Amniotic epithelial cell (primary cell): ENCODE measurements around the gene PPP1R12B.
"Not testable (repeated sequence)": the region's sequence is repeated elsewhere in the genome, so short reads cannot be mapped to it uniquely, and the experiment has no call there.

Experiments
- DNase-seq: peaks from one replicate; pipeline ENCODE4 v3.0.0-alpha.2; 2010; ENCODE audit warnings: low read depth

Gene PPP1R12B

GRCh38 chr1:202405928-202406327, 57.4 kb downstream of the PPP1R12B start:
- peak; percentile 93 for DNase-seq

DNA sequence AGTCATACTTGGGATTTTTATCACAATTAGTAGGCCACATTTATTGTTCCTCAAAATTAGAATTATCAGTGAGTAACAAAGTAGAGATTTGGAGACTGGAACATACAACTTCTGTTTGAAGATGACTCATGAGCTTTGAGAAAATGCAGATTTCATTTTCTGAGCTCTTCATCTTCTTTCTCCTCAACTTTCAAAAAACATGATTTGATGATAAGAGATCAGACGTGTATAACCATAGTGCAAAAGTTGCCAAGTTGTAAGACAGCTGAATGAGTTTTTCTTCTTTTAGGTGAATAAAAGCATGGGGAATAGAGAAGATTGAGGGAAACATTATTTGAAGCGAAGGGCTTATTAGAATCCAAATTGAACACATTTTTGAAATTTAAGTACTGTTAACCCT, 58.4 kb downstream of the PPP1R12B start:
- DNase-seq = peak; percentile 67

DNA sequence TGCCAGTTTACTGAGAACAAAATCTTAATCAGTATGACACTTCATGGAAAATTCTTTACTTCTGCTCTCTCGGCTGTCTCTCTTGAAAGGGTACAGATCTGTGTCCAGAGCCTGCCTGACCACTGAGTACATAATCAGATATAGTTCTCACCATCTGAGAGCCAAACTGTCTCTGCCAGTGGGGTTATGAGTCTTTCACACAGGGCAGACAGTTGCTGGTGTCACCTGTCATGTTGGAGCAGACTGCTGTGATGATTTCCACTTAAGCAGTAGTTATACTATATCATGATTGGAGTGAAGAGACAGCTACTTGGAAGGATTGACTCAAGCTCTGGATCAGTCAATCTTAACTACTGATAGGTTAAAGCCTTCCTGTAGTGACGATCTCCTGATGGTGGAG, 58.9 kb downstream of the PPP1R12B start:
- peak; percentile 47 for DNase-seq

DNA sequence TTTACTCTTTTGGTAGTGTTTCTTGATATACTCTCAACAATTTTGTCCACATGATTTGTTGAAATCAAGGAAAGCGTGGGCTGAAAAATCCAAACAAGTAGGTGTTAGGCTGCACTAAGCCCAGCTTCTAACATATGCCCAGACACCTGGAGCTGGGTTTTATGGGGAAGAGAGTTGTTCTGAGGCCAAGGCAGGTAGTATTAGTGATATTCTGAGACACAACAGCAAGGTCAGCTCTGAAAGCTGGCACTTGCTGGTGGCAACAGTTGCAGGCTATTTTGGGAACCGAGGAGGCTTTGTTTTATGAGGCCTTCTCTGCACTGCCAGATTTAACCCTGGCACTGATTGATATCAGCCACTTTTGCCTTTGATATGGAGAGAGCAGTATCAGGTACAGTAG, 61.8 kb downstream of the PPP1R12B start:
- DNase-seq = not testable (repeated sequence)

DNA sequence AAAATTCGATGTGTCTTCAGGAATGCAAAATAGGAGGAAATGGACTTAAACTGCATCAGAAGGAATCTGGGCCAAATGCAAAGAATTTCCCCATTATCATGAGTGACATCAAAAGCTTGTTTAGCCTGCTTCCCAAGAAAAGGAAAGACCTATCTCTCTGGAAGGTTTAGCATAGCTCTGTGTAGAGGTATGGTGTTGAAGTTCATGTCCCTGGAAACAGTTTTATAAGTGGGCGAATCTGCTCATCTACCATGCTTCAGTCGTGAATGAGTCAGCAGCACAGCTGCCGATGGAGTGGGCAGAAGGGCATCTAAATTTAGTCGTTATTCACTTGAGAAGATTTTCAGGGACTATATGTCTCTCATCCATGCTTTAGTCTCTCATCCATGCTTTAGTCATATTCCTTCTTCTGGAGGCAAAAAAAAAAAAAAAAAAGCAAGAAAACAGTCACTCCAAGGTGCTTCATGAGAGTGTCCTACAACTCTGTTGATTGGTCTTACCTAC, 62.4 kb downstream of the PPP1R12B start:
- peak; percentile 85 for DNase-seq

GRCh38 chr1:202411422-202411821, 62.9 kb downstream of the PPP1R12B start:
- DNase-seq = peak; percentile 39

GRCh38 chr1:202412421-202412820, 63.9 kb downstream of the PPP1R12B start:
- DNase-seq = not testable (repeated sequence)

- no peak for DNase-seq
Measured at GRCh38 chr1:202416641-202417040, 68.1 kb downstream of the PPP1R12B start.

GRCh38 chr1:202417141-202417540, 68.6 kb downstream of the PPP1R12B start:
- DNase-seq = peak; percentile 14

GRCh38 chr1:202417762-202418201, 69.3 kb downstream of the PPP1R12B start:
- DNase-seq = not testable (repeated sequence)

DNA sequence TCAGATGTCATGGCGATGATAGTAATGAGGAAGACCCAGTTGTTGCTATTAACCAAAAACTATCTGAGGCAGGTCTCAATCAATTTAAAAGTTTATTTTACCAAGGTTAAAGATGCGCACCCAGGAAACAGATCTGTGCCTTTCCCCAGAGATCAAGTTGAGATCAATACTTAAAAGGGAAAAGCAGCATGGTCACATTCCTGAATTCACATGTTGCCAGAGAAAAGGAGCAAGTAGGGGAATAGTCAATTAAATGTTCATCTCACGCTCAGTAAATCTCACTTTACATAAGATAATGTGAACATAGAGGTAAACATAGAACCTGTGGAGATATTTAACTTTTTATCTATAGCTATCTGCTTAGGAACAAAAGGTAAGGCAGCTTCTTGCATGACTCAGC, 71.2 kb downstream of the PPP1R12B start:
- not testable (repeated sequence) for DNase-seq

GRCh38 chr1:202420422-202421094, 72.1 kb downstream of the PPP1R12B start:
- DNase-seq = not testable (repeated sequence)

GRCh38 chr1:202422709-202423108, 74.2 kb downstream of the PPP1R12B start:
- not testable (repeated sequence) for DNase-seq

DNA sequence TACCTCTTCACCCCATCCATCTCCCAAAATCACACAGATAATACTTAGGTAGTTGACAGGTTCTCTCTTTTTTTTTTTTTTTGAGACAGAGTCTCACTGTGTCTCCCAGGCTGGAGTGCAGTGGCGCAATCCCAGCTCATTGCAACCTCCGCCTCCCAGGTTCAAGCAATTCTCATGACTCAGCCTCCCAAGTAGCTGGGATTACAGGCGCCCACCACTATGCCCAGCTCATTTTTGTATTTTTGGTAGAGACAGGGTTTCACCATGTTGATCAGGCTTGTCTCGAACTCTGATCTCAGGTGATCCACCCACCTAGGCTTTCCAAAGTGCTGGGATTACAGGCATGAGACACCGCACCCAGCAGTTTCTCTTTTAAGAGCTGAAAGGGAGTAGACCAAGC, 75.8 kb downstream of the PPP1R12B start:
- not testable (repeated sequence) for DNase-seq

DNA sequence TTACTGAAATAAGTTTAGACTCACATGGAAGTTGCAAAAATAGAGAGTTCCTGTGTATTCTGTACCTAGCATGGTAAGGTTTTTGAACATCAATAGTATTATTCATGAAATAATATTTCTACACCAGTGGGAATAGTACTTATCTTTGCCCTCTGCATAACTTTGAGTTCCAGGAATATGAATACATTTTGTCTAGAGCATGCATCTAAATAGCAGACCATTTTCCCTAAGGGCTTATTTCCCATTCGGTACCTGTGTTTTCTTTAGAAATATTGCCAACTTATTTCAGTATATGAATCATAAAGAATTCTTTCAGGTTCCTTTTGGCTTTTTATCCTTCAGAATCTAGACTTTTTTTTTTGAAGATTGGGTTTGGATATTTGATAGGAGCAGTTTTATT, 81.6 kb downstream of the PPP1R12B start:
- DNase-seq = not testable (repeated sequence)

- not testable (repeated sequence) for DNase-seq
Measured at GRCh38 chr1:202432338-202432737, 83.8 kb downstream of the PPP1R12B start.

DNA sequence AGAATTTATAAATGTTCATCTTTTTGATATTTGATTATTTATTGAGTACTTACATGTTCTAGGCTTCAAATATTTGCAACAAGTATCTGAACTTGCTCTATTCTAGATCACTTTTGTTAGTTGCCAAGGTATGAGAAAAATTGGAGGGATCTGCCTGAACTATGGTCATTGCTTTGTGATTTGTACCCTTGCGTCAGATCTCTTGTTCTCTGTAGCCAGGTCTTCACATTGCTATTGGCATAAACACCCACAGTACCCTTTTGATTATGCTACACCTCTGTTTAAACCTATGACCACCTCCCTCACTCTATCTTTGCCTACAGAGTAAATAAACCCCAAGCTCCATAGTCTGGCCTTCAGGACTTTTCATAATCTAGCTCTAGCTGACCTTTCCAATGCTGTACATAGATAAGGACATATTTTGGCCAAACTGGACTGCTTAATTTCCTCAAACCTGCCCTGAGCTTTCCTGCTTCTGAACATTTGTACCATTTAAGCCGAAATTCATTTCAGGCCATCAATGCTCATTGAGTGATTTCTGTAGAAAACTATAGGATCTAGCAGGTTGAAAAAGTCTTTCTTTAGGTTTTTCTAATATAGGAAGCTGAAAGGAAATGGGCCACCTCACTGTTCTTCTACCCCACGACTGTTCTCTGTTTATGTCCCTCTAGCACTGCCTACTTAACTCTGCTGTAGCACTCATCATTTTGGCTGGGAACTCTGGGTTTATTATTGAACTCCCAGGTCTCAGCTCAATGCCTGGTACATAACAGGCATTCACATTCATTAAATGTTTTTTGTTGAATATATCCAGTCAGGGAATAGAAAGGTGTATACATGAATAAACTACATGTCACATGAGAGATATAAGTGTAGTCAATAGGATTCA, 84.9 kb downstream of the PPP1R12B start:
- DNase-seq = no peak

GRCh38 chr1:202434059-202434458, 85.6 kb downstream of the PPP1R12B start:
- DNase-seq = no peak

DNA sequence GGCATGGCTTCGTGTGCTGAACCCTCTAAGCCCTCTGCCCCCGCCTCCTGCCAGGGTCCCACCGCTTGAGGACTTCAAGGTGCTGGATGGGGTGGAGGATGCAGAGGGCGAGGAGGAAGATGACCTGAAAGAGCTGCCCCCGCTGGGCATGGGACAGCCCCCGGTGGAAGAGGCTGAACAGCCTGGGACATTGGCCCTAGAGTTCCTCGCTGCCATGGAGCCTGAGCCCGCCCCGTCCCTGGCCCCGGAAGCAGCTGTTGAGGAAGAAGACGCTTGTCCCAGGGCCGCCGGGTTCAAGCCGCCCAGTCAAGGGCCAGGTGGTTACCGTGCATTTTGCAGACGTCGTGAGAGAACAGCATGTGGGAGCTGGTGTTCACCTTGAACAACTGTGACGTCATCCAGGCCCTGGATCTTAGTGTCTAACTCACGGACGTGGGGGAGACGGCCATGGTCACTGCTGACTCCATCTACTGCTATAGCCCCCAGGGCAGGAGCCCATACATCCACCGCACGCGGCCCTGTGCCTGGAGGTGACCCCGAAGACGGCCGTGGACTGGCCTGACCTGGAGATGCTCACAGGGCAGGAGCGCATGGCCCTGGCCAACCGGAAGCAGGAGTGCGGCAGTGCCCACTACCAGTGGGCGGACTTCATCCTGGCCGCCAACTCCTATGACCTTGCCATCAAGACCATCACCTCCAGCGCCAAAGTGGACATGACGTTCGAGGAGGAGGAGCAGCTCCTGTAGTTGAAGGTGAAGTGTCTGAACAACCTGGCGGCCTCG, 90.1 kb downstream of the PPP1R12B start:
- DNase-seq = no peak

DNA sequence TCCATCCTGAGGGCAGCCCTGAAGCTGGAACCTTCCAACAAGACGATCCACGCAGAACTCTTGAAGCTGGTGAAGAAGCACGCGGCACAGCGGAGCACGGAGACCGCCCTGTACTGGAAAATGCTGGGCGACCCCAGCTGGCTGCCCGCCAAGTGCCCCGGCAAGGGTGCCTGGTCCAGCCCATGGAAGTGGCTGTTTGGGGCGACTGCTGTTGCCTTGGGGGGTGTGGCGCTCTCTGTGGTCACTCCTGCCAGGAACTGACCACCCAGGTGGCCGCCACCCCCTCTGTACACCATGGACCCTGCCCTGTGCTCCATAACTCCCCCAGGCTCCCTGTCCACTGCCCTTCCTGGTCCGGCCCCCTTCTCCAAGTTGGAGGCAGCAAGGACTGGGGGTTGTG, 90.8 kb downstream of the PPP1R12B start:
- no peak for DNase-seq

DNA sequence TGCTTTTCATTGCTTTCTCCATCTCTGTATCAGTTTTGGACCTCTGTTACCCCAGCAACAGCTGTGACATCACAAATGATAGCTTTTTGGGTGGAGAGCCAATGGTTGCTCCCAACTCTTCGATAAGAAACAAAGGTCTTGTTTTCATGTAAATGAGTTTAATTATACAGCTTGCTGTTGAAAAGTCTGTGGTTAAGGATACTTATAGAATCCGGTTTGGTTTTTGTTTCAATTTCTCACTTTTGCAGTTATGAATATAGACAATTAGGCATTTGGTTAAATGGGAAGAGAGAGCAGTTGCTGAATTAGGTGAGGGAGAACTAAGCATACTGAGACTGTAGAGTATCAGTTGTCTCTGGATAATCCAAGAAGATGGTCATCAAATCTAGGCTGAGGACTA, 99.6 kb downstream of the PPP1R12B start:
- not testable (repeated sequence) for DNase-seq

- DNase-seq = not testable (repeated sequence)
Measured at GRCh38 chr1:202451641-202452040, 103.1 kb downstream of the PPP1R12B start.
